Uterus (tissue), 4 donors: Measurements from ENCODE around the gene JAM3. TPM values are rescaled to one million over a fixed set of nuclear protein-coding genes. Genes with fewer than 3 reads are reported as not detected.
A peak's percentile ranks its signal among the peaks of the same experiment; 100 is the strongest.

Experiments used
- DNase-seq, 2 donors: peaks; one replicate each; pipeline ENCODE4 v3.0.0-alpha.2; 2019 to 2020
- H3K27ac ChIP-seq, 2 donors: fragments of 200-600 bp; sonication (generic); 1 replicate in 1 of 2; 2 replicates in 1 of 2; pipeline ENCODE4 v1.5.1; 2016 to 2018
- H3K27me3 ChIP-seq, 2 donors: fragments of 200-600 bp; sonication (generic); one replicate each; pipeline ENCODE4 v1.5.1; 2018 to 2019; ENCODE audit warnings: control low read depth in 1 of 2
- H3K36me3 ChIP-seq, 2 donors: fragments of 200-600 bp; sonication (generic); one replicate each; pipeline ENCODE4 v1.5.1; 2019; ENCODE audit warnings: control low read depth in 1 of 2
- H3K4me1 ChIP-seq, 2 donors: fragments of 200-600 bp; sonication (generic); one replicate each; pipeline ENCODE4 v1.5.1; 2018 to 2019; ENCODE audit warnings: control low read depth in 1 of 2
- H3K4me3 ChIP-seq, 2 donors: fragments of 200-600 bp; sonication (generic); 1 replicate in 1 of 2; 2 replicates in 1 of 2; pipeline ENCODE4 v1.5.1; 2018 to 2019; ENCODE audit warnings: mild to moderate bottlenecking in 1 of 2
- H3K9me3 ChIP-seq, 2 donors: fragments of 200-600 bp; sonication (generic); one replicate each; pipeline ENCODE4 v1.5.1; 2019; ENCODE audit warnings: control low read depth in 1 of 2
- POLR2A ChIP-seq, 2 donors: fragments of 450-650 bp; IDR thresholded peaks; one replicate each; pipeline ENCODE4 v1.6.1; 2016; ENCODE audit warnings: antibody characterized with exemption in 2 of 2, mild to moderate bottlenecking in 1 of 2, moderate library complexity in 1 of 2
- intact Hi-C: fragments of 100-400 bp; cut with DNase I; formaldehyde crosslinking; loops from one replicate; pipeline ENCODE4 v1.15.1; 2023; ENCODE audit warnings: low total_unique reads
- total RNA-seq, 4 donors: library from RNA; depleted of rRNA in 3 of 4; stranded (reverse); fragments of >200 nt in 3 of 4; gene quantifications; one replicate each; pipeline versions ENCODE4 v1.1.0 to v1.2.4, GENCODE V29; 2014 to 2023
- TF ChIP-seq, protein P1 (sequence below), 4 experiments: fragments of 200-600 bp in 2 of 4; fragments of 450-650 bp in 2 of 4; sonication (generic) in 2 of 4; IDR thresholded peaks; one replicate each; pipeline ENCODE4 v1.5.1; 2016 to 2019; ENCODE audit warnings: antibody characterized with exemption in 4 of 4, mild to moderate bottlenecking in 2 of 4, moderate library complexity in 1 of 4
- donor health status: DM: yes; HTN: yes; CAD: no.

JAM3 gene
- total RNA-seq, 4 donors from 2014 or later = 51.7 to 86.7 (median 68.1) TPM

DNA sequence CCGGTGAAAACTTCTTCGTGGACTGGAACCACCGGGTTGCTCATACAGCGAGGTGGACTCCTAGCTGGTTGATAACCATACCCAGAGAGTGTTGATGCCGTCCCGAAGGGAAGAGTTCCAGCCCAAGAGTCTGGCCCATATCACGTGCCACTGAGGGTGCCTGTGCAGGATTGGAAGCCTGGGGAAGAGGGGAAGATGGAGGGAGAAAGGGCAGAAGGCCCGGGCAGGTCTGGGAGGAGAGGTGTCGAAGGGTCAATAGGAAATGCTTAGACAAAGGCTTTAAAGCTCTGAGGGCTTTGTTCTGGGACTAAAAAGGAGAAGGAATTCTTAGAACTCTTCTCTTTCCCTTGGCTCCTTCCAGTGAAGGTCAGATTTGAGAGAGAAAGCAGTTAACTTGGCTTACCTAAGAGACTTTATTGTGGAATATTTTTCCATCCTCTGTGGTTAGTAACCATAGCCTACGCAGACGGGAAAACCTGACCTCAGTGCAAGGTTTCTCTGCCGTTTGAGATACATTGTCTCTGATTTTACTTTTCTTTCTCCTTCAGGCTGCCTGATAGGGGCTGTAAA is 70.5 kb downstream of the JAM3 start:
- Histone ChIP-seq H3K4me3 (no peak overlapping the region), H3K27ac (peak overlapping the region; percentile 74 to 84), H3K36me3 (no peaks in the 10 kb centered on the region), H3K9me3 (no peaks in the 10 kb centered on the region), H3K27me3 (no peaks in the 10 kb centered on the region), H3K4me1 (no peaks in the 10 kb centered on the region)
- no peak for DNase-seq
- intact Hi-C loops = loop anchor here (2.0 kb wide), 1 partner anchor 89 kb away; no protein-coding TSS in a partner anchor
- TF ChIP-seq, protein P1, sequence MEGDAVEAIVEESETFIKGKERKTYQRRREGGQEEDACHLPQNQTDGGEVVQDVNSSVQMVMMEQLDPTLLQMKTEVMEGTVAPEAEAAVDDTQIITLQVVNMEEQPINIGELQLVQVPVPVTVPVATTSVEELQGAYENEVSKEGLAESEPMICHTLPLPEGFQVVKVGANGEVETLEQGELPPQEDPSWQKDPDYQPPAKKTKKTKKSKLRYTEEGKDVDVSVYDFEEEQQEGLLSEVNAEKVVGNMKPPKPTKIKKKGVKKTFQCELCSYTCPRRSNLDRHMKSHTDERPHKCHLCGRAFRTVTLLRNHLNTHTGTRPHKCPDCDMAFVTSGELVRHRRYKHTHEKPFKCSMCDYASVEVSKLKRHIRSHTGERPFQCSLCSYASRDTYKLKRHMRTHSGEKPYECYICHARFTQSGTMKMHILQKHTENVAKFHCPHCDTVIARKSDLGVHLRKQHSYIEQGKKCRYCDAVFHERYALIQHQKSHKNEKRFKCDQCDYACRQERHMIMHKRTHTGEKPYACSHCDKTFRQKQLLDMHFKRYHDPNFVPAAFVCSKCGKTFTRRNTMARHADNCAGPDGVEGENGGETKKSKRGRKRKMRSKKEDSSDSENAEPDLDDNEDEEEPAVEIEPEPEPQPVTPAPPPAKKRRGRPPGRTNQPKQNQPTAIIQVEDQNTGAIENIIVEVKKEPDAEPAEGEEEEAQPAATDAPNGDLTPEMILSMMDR (IDR thresholded peaks at IDR 0.05) = no peak
- TF ChIP-seq POLR2A (IDR thresholded peaks at IDR 0.05) = no peak

DNA sequence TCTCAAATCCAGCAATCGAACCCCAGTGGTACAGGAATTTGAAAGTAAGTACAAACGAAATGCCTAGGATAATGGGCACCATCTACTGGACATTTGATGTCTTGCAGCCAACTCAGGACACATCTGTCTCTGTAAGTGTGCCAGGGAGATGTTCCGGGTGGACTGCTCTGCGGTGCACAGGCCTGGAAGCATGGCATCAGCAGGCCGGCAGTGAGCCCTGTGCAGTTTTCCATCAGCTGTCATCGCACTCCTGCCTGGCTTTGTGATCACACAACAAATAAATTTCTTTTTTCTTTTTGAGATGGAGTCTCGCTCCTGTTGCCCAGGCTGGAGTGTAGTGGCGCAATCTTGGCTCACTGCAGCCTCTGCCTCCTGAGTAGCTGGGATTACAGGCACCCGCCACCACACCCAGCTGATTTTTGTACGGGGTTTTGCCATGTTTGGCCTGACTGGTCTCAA is 71.0 kb downstream of the JAM3 start:
- H3K4me3 ChIP-seq = no peak overlapping the region
- peak; percentile 64 to 86 for DNase-seq
- no peaks in the 10 kb centered on the region for H3K27me3 ChIP-seq
- intact Hi-C loops = loop anchor here (2.0 to 10.0 kb wide), 2 partner anchors 89 to 215 kb away; no protein-coding TSS in a partner anchor
- H3K27ac ChIP-seq = peak overlapping the region; percentile 74 to 84
- H3K9me3 ChIP-seq = no peaks in the 10 kb centered on the region
- no peaks in the 10 kb centered on the region for H3K36me3 ChIP-seq
- no peaks in the 10 kb centered on the region for H3K4me1 ChIP-seq
- TF ChIP-seq POLR2A (IDR thresholded peaks at IDR 0.05) = no peak
- TF ChIP-seq, protein P1 (IDR thresholded peaks at IDR 0.05) = peak; percentile 87 to 94 (median 90)

DNA sequence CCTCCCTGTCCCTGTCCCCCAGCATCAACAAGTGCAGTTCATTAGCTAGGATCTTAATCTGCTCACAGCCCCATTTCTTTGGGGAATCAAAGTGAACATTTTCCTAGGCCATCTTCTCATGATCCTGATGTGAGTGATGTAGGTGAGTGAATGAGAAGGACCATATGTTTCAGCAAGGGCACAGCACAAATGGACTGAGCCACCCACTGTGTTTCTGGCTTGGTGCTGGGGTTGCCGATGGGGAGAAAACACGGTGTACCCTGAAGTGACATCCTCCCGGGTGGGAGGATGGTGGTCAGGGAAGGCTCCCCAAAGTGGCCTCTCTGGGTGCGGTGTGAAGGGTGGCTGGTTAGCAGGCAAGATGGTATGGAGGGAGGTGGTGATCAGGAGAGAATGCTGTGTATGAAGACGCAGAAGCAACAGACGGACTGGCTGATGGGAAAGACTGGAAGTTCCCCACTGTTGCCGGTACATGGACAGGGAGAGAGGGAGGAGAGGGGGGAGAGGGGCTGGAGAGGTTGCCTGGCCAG is 72.2 kb downstream of the JAM3 start:
- Histone ChIP-seq H3K9me3 (no peaks in the 10 kb centered on the region), H3K27me3 (no peaks in the 10 kb centered on the region), H3K36me3 (no peaks in the 10 kb centered on the region), H3K4me3 (no peak overlapping the region), H3K4me1 (no peaks in the 10 kb centered on the region), H3K27ac (no peak overlapping the region)
- DNase-seq = no peak
- TF ChIP-seq, protein P1 (IDR thresholded peaks at IDR 0.05) = no peak
- TF ChIP-seq POLR2A (IDR thresholded peaks at IDR 0.05) = no peak
- intact Hi-C loops = loop anchor here (10.0 kb wide), 1 partner anchor 216 kb away; no protein-coding TSS in a partner anchor

DNA sequence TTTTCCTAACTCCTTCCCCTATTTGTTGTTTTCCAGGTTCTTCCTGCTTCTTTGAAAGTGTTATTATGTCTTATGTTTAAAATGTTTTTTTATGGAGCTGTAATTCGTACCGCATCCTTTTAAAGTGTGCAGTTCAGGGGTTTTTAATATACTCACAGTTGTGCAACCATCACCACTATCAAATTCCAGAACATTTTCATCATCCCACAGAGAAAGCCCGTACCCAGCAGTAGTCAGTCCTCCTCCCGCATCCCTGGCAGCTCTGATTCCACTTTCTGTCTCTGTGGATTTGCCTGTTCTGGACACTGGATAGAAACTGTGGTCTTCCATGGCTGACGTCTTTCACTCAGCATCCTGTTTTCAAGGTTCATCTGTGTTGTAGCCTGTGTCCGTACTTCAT is 73.7 kb downstream of the JAM3 start:
- no peaks in the 10 kb centered on the region for H3K27me3 ChIP-seq
- H3K36me3 ChIP-seq = no peaks in the 10 kb centered on the region
- H3K9me3 ChIP-seq = no peaks in the 10 kb centered on the region
- no peak for DNase-seq
- H3K4me1 ChIP-seq = no peaks in the 10 kb centered on the region
- intact Hi-C loops = loop anchor here (10.0 kb wide), 1 partner anchor 218 kb away; no protein-coding TSS in a partner anchor
- H3K27ac ChIP-seq = peak overlapping the region; percentile 47 to 65
- TF ChIP-seq, protein P1 (IDR thresholded peaks at IDR 0.05) = no peak
- no peak for TF ChIP-seq POLR2A (IDR thresholded peaks at IDR 0.05)
- no peak overlapping the region for H3K4me3 ChIP-seq

DNA sequence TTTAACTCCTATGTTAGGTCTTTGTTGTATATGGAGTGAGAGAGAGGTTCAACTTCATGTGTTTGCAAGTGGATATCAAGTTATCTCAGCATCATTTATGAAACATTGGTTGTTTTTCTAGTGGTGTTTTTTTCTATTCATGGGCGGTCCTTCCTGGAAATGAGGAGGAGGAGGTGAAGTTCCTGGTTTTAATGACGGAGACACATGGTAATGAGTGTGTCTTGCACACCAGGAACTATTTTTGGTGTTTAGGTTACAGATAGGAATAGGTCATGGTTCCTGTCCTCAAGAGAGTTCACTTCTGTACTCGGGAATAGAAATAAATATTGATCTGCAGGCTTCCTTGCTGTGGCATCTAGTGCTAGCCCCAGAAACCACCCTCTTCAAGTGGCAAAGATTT is 74.9 kb downstream of the JAM3 start:
- Histone ChIP-seq H3K27ac (peak overlapping the region in 1 of 2 donors; percentile 65), H3K27me3 (no peaks in the 10 kb centered on the region), H3K36me3 (no peaks in the 10 kb centered on the region), H3K4me3 (no peak overlapping the region), H3K4me1 (no peaks in the 10 kb centered on the region), H3K9me3 (no peaks in the 10 kb centered on the region)
- intact Hi-C loops = loop anchor here (10.0 kb wide), 1 partner anchor 219 kb away; no protein-coding TSS in a partner anchor
- no peak for DNase-seq
- no peak for TF ChIP-seq POLR2A (IDR thresholded peaks at IDR 0.05)
- TF ChIP-seq, protein P1 (IDR thresholded peaks at IDR 0.05) = no peak
